Gastrocnemius medialis (tissue), 4 donors: ENCODE measurements around the gene LCORL.

Experiments
- CTCF ChIP-seq, 5 experiments: fragments of 450-650 bp in 3 of 5; fragments of 200-600 bp in 2 of 5; sonication (generic) in 2 of 5; IDR thresholded peaks in 4 of 5; conservative IDR thresholded peaks in 1 of 5; 1 replicate in 4 of 5; 2 replicates in 1 of 5; pipeline ENCODE4 v1.5.1; 2016 to 2019; ENCODE audit warnings: antibody characterized with exemption in 5 of 5, mild to moderate bottlenecking in 3 of 5, moderate library complexity in 3 of 5
- POLR2A ChIP-seq, 2 donors: fragments of 450-650 bp; IDR thresholded peaks; one replicate each; pipeline ENCODE4 v1.6.1; 2017; ENCODE audit warnings: antibody characterized with exemption in 2 of 2, mild to moderate bottlenecking in 2 of 2, moderate library complexity in 2 of 2

- TF ChIP-seq CTCF (IDR thresholded peaks at IDR 0.05 in 4 of 5, conservative IDR thresholded peaks at IDR 0.05 in 1 of 5) (no peak), POLR2A (IDR thresholded peaks at IDR 0.05) (no peak)
Measured at GRCh38 chr4:17958181-17958580, 63.4 kb downstream of the LCORL start.
